Type B pancreatic cell (in vitro differentiated cells): ENCODE data around the gene CALCOCO1. TPM values are rescaled to one million over a fixed set of nuclear protein-coding genes. Genes with fewer than 3 reads are reported as not detected.

Source experiments
- DNase-seq: peaks from one replicate; pipeline ENCODE4 v3.0.0; 2021; ENCODE audit warnings: mixed read lengths; ENCODE audit not compliant: unreplicated experiment; ENCODE audit errors: extremely low spot score
- H3K27ac Mint-ChIP-seq: 2 replicates; pipeline ENCODE4 v1.8.0; 2021; ENCODE audit warnings: mild to moderate bottlenecking, mixed read lengths
- H3K27me3 Mint-ChIP-seq: 2 replicates; pipeline ENCODE4 v1.8.0; 2021; ENCODE audit warnings: mixed read lengths
- H3K36me3 Mint-ChIP-seq: 2 replicates; pipeline ENCODE4 v1.8.0; 2021; ENCODE audit warnings: mixed read lengths
- H3K4me1 Mint-ChIP-seq: one replicate; pipeline ENCODE4 v1.8.0; 2021; ENCODE audit warnings: mixed read lengths; ENCODE audit not compliant: unreplicated experiment
- H3K4me3 Mint-ChIP-seq: 2 replicates; pipeline ENCODE4 v1.8.0; 2021; ENCODE audit warnings: mild to moderate bottlenecking, mixed read lengths
- H3K9me3 Mint-ChIP-seq: 2 replicates; pipeline ENCODE4 v1.8.0; 2021; ENCODE audit warnings: mixed read lengths
- CTCF ChIP-seq: fragments of 200-600 bp; sonication (generic); conservative IDR thresholded peaks from 2 replicates; pipeline ENCODE4 v1.5.0; 2021; ENCODE audit warnings: antibody characterized with exemption, mild to moderate bottlenecking
- total RNA-seq: library from RNA; stranded (reverse); gene quantifications from 2 replicates; pipeline ENCODE4 v1.2.1, GENCODE V29; 2021; ENCODE audit warnings: low replicate concordance

CALCOCO1 gene
- total RNA-seq, 1 donor from 2014 or later, result 86.7 TPM

DNA sequence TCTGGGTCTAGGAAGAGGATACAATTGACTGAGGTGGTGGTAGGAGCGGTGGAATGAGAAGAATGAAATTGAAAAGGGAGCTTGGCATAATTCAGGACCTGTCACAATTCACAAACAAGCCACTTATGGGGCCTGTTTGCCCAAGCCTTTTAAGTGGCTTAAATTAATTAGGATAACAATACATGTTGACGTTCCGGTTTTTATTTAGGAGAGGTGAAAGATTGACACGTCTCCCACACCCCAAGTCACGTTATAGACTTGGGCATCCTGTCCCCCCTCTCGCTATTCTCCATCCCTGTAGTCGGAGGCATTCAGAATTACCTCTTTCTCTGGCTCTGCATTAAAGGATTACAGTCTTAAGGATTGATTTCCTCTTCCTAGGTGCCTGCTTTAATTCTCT lies 954 bp upstream of the CALCOCO1 start:
- no peak for DNase-seq
- H3K4me1 Mint-ChIP-seq, result peaks cover 12% of the 10 kb centered on the region
- no peaks in the 10 kb centered on the region for H3K9me3 Mint-ChIP-seq
- peaks cover 15% of the 10 kb centered on the region for H3K27me3 Mint-ChIP-seq
- peaks cover 5% of the 10 kb centered on the region for H3K36me3 Mint-ChIP-seq
- peak overlapping the region; percentile 98 for H3K4me3 Mint-ChIP-seq
- H3K27ac Mint-ChIP-seq, result peak overlapping the region; percentile 90
- TF ChIP-seq CTCF, result no peak

- DNase-seq, result no peak
- Mint-ChIP-seq H3K27ac (peak overlapping the region; percentile 90), H3K4me3 (peak overlapping the region; percentile 98), H3K27me3 (peaks cover 11% of the 10 kb centered on the region), H3K36me3 (peaks cover 5% of the 10 kb centered on the region), H3K4me1 (peaks cover 12% of the 10 kb centered on the region), H3K9me3 (no peaks in the 10 kb centered on the region)
- TF ChIP-seq CTCF, result no peak
Measured at GRCh38 chr12:53726946-53727309, 324 bp downstream of the CALCOCO1 start.

- H3K36me3 Mint-ChIP-seq, result peaks cover 5% of the 10 kb centered on the region
- H3K4me1 Mint-ChIP-seq, result peaks cover 12% of the 10 kb centered on the region
- peak overlapping the region; percentile 98 for H3K4me3 Mint-ChIP-seq
- peaks cover 6% of the 10 kb centered on the region for H3K27me3 Mint-ChIP-seq
- H3K27ac Mint-ChIP-seq, result peak overlapping the region; percentile 90
- no peaks in the 10 kb centered on the region for H3K9me3 Mint-ChIP-seq
- no peak for DNase-seq
- no peak for TF ChIP-seq CTCF
Measured at GRCh38 chr12:53726341-53726740, 911 bp downstream of the CALCOCO1 start.

- H3K4me1 Mint-ChIP-seq, result peaks cover 12% of the 10 kb centered on the region
- DNase-seq, result no peak
- peaks cover under 1% of the 10 kb centered on the region for H3K27me3 Mint-ChIP-seq
- H3K27ac Mint-ChIP-seq, result no peak overlapping the region
- H3K36me3 Mint-ChIP-seq, result peaks cover 9% of the 10 kb centered on the region
- peak overlapping the region; percentile 98 for H3K4me3 Mint-ChIP-seq
- no peaks in the 10 kb centered on the region for H3K9me3 Mint-ChIP-seq
- no peak for TF ChIP-seq CTCF
Measured at GRCh38 chr12:53725824-53726223, 1.4 kb downstream of the CALCOCO1 start.

DNA sequence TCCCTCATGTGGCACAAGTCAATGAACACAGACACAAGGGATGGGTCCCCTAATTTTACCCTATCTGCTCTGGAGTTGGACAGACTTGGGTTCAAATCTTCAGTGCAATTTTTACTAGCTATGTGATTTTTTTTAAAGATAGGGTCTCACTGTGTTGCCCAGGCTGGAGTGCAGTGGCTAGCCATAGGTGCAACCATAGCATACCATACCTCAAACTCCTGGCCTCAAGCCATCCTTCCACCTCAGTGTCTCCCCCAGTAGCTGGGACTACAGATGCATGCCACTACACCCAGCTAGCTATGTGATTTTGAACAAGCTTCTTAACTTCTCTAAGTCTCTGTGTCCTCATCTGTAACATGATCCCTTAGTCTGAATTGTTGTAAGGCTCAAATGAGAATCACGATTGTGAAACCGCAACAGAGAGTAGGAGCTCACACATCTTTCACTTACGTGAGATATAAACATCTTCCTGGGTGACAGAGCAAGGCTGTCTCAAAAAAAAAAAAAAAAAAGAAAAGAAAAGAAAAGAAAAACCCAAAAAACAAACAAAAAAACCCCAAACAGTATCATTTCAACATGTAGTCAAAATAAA lies 4.7 kb downstream of the CALCOCO1 start:
- H3K36me3 Mint-ChIP-seq, result peaks cover 22% of the 10 kb centered on the region
- no peaks in the 10 kb centered on the region for H3K27me3 Mint-ChIP-seq
- no peak for DNase-seq
- no peak for TF ChIP-seq CTCF
- peaks cover 5% of the 10 kb centered on the region for H3K4me1 Mint-ChIP-seq
- H3K27ac Mint-ChIP-seq, result no peak overlapping the region
- no peaks in the 10 kb centered on the region for H3K9me3 Mint-ChIP-seq
- no peak overlapping the region for H3K4me3 Mint-ChIP-seq

DNA sequence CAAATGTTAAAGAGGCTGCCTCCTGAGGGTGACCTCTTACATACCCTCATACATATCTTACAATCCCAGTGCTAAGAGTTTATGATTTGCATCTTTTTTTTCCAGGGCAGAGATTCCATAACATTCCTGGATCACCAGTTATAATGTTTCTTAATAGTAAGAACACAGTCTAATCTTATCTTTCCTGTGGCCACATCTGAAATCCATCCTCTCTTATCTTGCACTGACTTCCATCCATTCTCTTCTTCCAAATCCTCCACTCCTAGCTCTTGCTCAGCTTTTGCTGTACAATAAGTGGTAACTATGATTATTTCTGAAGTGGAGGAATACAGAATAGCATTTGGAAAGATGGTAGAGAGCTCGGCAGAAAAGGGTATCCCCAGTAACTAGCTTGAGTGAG lies 6.3 kb downstream of the CALCOCO1 start:
- Mint-ChIP-seq H3K27ac (no peak overlapping the region), H3K9me3 (no peaks in the 10 kb centered on the region)
- no peak for TF ChIP-seq CTCF

More for the DNA sequence above, 6.3 kb downstream of the CALCOCO1 start:
- no peak for DNase-seq
- Mint-ChIP-seq H3K4me1 (no peaks in the 10 kb centered on the region), H3K4me3 (no peak overlapping the region), H3K36me3 (peaks cover 34% of the 10 kb centered on the region), H3K27me3 (no peaks in the 10 kb centered on the region)
